Fibroblast of skin of back (primary cell): Measurements from ENCODE around the gene DCDC1.

Experiments
- DNase-seq: peaks from one replicate; pipeline ENCODE4 v3.0.0-alpha.2; 2013

The DCDC1 gene

DNA sequence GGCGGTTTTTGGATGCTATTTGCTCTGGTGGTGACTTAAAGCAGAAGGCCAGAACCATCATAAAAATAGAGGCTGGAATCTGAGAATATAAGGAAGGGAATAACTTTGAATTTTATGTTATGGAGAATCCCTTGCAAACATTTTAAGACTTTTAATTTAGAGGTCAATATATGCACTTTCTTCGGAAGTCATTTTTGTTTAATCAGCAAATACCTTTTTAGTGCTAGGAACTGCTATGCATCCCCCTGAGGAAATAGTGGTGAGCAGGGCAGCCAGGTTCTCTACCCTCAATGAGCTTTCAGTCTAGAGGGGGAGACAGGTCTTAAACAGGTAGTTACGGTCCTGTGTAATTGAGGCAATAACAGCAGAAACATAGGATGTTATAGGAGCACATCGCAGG, 516.9 kb downstream of the DCDC1 start:
- DNase-seq = no peak

- DNase-seq = no peak
These were observed 517.4 kb downstream of the DCDC1 start for GRCh38 chr11:30852091-30852490.

DNA sequence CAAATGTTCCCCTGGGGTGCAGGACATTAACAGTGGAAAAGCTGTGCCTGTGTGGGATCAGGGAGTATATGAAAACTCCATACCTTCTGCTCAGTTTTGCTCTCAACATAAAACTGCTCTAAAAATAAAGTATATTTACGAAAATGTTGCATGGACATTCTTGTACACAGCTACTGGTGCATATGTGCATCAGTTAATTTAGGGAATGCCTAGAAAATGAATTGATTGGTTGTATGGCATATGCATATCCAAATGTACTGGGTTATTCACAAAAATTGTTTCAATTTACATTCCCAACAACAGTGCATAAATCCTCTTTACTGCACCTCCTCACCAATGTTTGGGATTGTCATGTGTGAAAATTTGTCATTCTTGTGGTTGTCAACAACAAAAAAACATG, 532.3 kb downstream of the DCDC1 start:
- no peak for DNase-seq

DNA sequence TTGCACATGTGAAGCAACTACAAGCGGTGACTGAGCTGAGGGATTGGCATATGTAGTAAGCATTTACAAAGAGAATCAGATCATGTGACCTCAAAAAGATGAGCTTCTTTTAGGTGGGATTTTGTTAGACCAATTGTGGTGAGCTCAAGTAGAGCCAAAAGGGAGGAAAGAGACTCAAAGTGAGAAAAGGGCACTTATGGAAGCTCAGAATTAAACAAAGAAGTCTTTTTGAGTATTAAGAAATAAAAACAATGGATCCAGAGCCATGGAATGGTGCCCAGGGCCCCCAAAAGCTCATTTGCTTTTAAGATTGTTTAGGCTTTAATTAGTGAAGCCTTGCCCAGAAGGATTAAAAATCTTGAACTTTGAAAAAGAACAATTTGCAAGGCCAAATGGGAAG, 536.7 kb downstream of the DCDC1 start:
- no peak for DNase-seq

DNA sequence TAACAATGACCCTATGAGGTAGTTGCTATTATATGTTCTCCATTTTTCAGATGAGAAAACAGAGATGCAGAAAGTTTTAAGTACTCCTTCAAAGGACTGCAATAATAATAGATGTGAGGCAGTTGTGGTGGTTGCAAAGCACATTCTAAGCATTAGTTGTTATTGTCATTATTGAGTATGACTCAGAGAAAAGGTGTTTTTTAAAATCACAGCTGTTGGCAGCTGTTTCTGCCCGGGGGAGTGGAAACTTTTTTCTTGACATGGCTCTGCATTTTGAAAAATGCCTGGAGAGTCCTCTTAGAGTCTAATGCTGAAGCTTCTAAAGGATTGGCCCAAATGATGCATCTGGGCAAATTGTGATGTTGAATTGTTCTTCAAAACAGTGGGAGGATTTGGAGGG, 538.9 kb downstream of the DCDC1 start:
- DNase-seq = no peak

- no peak for DNase-seq
These were observed 542.6 kb downstream of the DCDC1 start for GRCh38 chr11:30826911-30827310.

DNA sequence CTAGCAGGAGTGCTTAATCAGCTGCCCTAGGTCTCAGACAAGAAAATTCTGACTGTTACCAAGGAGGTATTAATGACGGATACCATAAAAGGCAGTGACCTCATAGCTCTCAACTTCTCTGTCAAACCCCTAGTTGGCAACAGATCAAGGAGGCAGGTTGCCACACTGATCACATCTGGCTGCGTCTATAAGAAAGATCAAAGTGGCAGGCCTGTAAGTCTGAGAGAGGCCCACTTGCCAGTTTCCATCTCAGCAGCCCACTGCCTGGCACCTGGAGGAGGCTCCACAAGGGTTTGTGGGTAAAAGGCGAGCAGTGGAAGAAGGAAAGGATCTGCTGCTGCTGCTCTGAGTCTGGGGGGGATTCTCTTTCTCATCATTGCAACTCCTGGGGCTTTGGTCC, 543.8 kb downstream of the DCDC1 start:
- DNase-seq = no peak

DNA sequence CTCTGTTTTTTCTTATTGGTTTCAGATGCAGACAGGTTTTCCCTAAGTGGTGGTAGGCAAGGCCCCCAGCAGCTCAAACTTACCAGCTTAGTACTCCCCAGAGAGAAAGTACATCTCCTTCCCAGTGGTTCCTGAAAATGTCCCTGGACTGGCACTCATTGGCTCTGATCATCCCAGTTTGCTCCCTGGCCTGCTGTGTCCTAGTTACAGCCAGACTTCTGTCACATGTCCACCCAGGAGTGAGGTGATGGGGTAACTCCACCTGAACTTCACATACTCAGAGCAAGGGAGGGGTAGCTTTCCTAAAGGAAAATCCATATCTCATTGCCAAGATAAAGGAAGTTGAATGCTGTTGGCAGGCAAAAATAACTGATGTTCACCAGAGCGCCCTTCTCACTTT, 546.4 kb downstream of the DCDC1 start:
- no peak for DNase-seq

DNA sequence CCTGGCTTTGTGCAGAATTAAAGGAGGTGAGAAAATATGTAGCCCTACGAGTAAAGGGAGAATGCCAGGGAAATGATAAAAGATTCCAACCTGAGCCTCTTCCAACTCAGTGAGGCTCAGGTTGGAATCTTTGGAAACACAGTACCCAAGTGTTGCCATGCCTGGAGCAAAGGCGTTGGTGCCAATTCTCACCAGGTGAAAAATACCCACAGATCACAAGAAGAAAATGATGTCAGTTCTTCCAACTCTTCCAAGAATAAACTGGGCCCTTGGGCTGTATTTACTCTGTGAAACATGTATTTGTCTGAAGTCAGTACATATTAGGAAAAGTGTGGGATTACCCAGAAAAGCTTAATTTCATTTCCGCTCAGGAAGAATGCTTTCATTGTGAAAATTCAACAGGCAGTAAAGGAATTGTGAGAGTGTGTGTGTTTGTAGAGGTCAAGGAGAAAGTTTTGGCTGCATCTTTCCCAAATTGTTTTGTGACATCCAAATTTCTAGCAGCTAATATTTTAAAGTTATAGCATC, 548.0 kb downstream of the DCDC1 start:
- DNase-seq = no peak

- no peak for DNase-seq
These were observed 550.8 kb downstream of the DCDC1 start for GRCh38 chr11:30818721-30819120.

- DNase-seq = no peak
These were observed 552.3 kb downstream of the DCDC1 start for GRCh38 chr11:30816959-30817880.

GRCh38 chr11:30815619-30816018, 553.9 kb downstream of the DCDC1 start:
- no peak for DNase-seq

DNA sequence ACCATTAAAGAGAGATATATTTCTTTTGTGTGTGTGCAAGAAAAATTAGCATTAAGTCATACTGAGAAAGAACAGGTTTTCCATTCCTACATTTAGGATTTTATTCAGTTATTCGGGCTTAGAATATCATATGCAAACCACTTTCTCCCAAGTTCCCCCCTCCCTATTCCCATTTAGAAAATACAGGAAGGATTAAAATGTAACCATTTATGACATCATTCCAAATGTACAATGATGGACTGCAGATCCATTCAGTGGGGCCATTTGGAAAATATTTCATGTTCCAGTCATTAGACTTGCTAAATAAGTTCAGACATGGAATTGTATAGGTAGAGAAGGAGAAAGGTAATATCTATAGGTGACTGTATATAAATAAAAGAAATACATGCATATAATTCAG, 554.8 kb downstream of the DCDC1 start:
- no peak for DNase-seq
